Gastrocnemius medialis (tissue), 4 donors: Measurements from ENCODE around the gene RSBN1L.

ENCODE experiments used
- POLR2A ChIP-seq, 2 donors: fragments of 450-650 bp; IDR thresholded peaks; one replicate each; pipeline ENCODE4 v1.6.1; 2017; ENCODE audit warnings: antibody characterized with exemption in 2 of 2, mild to moderate bottlenecking in 2 of 2, moderate library complexity in 2 of 2
- TF ChIP-seq, protein P1 (sequence below), 5 experiments: fragments of 450-650 bp in 3 of 5; fragments of 200-600 bp in 2 of 5; sonication (generic) in 2 of 5; IDR thresholded peaks in 4 of 5; conservative IDR thresholded peaks in 1 of 5; 1 replicate in 4 of 5; 2 replicates in 1 of 5; pipeline ENCODE4 v1.5.1; 2016 to 2019; ENCODE audit warnings: antibody characterized with exemption in 5 of 5, mild to moderate bottlenecking in 3 of 5, moderate library complexity in 3 of 5

DNA sequence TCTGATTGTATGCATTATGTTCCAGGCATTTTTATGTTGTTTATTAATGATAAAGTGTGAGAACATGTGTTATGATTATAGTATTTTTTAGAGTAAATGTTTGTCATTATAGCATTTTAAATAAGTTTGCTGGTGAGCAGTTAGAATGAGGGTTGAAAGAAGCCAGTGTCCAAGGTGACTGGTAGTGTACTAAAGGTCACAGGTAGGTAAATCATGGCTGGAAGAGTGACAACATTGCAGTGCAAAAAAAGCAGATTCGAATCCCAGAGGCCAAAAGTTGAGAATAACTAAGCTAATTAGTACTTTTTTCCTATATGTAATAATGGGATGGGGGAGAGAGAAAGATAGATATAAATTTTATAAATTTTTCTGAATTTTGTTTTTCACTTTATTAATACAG is 44.0 kb downstream of the RSBN1L start:
- TF ChIP-seq, protein P1, sequence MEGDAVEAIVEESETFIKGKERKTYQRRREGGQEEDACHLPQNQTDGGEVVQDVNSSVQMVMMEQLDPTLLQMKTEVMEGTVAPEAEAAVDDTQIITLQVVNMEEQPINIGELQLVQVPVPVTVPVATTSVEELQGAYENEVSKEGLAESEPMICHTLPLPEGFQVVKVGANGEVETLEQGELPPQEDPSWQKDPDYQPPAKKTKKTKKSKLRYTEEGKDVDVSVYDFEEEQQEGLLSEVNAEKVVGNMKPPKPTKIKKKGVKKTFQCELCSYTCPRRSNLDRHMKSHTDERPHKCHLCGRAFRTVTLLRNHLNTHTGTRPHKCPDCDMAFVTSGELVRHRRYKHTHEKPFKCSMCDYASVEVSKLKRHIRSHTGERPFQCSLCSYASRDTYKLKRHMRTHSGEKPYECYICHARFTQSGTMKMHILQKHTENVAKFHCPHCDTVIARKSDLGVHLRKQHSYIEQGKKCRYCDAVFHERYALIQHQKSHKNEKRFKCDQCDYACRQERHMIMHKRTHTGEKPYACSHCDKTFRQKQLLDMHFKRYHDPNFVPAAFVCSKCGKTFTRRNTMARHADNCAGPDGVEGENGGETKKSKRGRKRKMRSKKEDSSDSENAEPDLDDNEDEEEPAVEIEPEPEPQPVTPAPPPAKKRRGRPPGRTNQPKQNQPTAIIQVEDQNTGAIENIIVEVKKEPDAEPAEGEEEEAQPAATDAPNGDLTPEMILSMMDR (IDR thresholded peaks at IDR 0.05 in 4 of 5, conservative IDR thresholded peaks at IDR 0.05 in 1 of 5): no peak
- no peak for TF ChIP-seq POLR2A (IDR thresholded peaks at IDR 0.05)
